HEK293 (cell line): ENCODE results near the gene RAB40C.

Source experiments
- BCL11B ChIP-seq: fragments of 450-650 bp; formaldehyde crosslinking; IDR thresholded peaks from 2 replicates; pipeline ENCODE4 v1.5.1; 2016; ENCODE audit warnings: low read depth, missing biosample characterization, missing genetic modification characterization
- CTCF ChIP-seq: fragments of 450-650 bp; formaldehyde crosslinking; IDR thresholded peaks from 2 replicates; pipeline ENCODE4 v1.5.1; 2016; ENCODE audit warnings: missing biosample characterization, missing genetic modification characterization
- REST ChIP-seq: fragments of 450-650 bp; formaldehyde crosslinking; IDR thresholded peaks from 2 replicates; pipeline ENCODE4 v1.5.1; 2016; ENCODE audit warnings: missing biosample characterization, missing genetic modification characterization
- ZNF239 ChIP-seq: fragments of 450-650 bp; formaldehyde crosslinking; IDR thresholded peaks from 2 replicates; pipeline ENCODE4 v1.5.1; 2016; ENCODE audit warnings: missing biosample characterization, missing genetic modification characterization
- ZNF274 ChIP-seq, 2 experiments: fragments of 200-500 bp in 1 of 2; fragments of 450-650 bp in 1 of 2; sonication (Bioruptor generic) in 1 of 2; formaldehyde crosslinking in 1 of 2; IDR thresholded peaks; 2 replicates each; pipeline versions ENCODE4 v1.5.1 to v1.6.1; 2014 to 2016; ENCODE audit warnings: borderline replicate concordance in 1 of 2, inconsistent platforms in 1 of 2, low read length in 1 of 2, missing biosample characterization in 1 of 2, missing genetic modification characterization in 1 of 2
- ZNF416 ChIP-seq: fragments of 450-650 bp; formaldehyde crosslinking; IDR thresholded peaks from 2 replicates; pipeline ENCODE4 v1.5.1; 2016; ENCODE audit warnings: missing biosample characterization, missing genetic modification characterization
- ZNF513 ChIP-seq: fragments of 450-650 bp; IDR thresholded peaks from 2 replicates; pipeline ENCODE4 v1.5.1; 2018; ENCODE audit warnings: missing biosample characterization, missing genetic modification characterization
- ZNF658 ChIP-seq: fragments of 450-650 bp; formaldehyde crosslinking; IDR thresholded peaks from 2 replicates; pipeline ENCODE4; 2016; ENCODE audit warnings: missing biosample characterization, missing genetic modification characterization

- TF ChIP-seq CTCF (no peak), BCL11B (tag by site-specific recombination) (no peak), ZNF416 (tag by site-specific recombination) (no peak), REST (tag by site-specific recombination) (no peak), ZNF658 (tag by site-specific recombination) (no peak), ZNF239 (tag by site-specific recombination) (no peak), ZNF513 (tag by site-specific recombination) (no peak), ZNF274 (IDR thresholded peaks at IDR 0.05; ENCODE audit: low read length) (no peak), ZNF274 (tag by site-specific recombination; IDR thresholded peaks at IDR 0.05; ENCODE audit: borderline replicate concordance) (no peak)
These were observed 2.9 kb upstream of the RAB40C start for GRCh38 chr16:586645-587590.
